LNCAP (cell line): ENCODE data around the gene PBX1.

Experiments
- CTCF ChIP-seq: fragments of 450-650 bp; IDR thresholded peaks from 2 replicates; pipeline ENCODE4 v1.5.1; 2017; ENCODE audit warnings: mild to moderate bottlenecking

PBX1 gene

GRCh38 chr1:164802529-164803282, 243.7 kb downstream of the PBX1 start:
- TF ChIP-seq CTCF: no peak

GRCh38 chr1:164803366-164803765, 244.4 kb downstream of the PBX1 start:
- no peak for TF ChIP-seq CTCF

- no peak for TF ChIP-seq CTCF
Measured at GRCh38 chr1:164804366-164804765, 245.4 kb downstream of the PBX1 start.

- TF ChIP-seq CTCF: no peak
Measured at GRCh38 chr1:164805399-164805798, 246.4 kb downstream of the PBX1 start.

- TF ChIP-seq CTCF: no peak
Measured at GRCh38 chr1:164806531-164806930, 247.5 kb downstream of the PBX1 start.

GRCh38 chr1:164813776-164814175, 254.8 kb downstream of the PBX1 start:
- no peak for TF ChIP-seq CTCF

GRCh38 chr1:164821648-164822047, 262.7 kb downstream of the PBX1 start:
- TF ChIP-seq CTCF: no peak
